Endothelial cell of umbilical vein (primary cell): ENCODE data around the gene RRP1. TPM values are rescaled to one million over a fixed set of nuclear protein-coding genes. Genes with fewer than 3 reads are reported as not detected.

ENCODE experiments used
- BruUV-seq: library from RNA; stranded (reverse); fragments of 400-500 nt; replicated peaks from 2 replicates; lab custom pipeline; 2021; lab: Mats Ljungman, UMichigan
- CTCF ChIA-PET: fragments of 300-600, 350-600 bp; sonication (Branson Sonifier 250); formaldehyde crosslinking; loops from one replicate; lab custom pipeline; 2021; ENCODE audit warnings: antibody characterized with exemption, inconsistent platforms; lab: Charles Lee
- POLR2A ChIA-PET: fragments of 300-600, 350-600 bp; sonication (Branson Sonifier 250); formaldehyde crosslinking; loops from one replicate; lab custom pipeline; 2021; ENCODE audit warnings: antibody characterized with exemption, inconsistent platforms; lab: Charles Lee
- DNase-seq: peaks from one replicate; pipeline ENCODE4 v3.0.0-alpha.2; 2011; ENCODE audit warnings: low read depth, low spot score
- FAIRE-seq: peaks from 2 replicates; lab custom pipeline; 2011; peaks lifted over from hg19 to GRCh38; lab: Jason Lieb, UNC
- H2AFZ ChIP-seq: 2 replicates; pipeline ENCODE4 v1.6.0; 2012; ENCODE audit warnings: low read depth, low read length, control low read depth, inconsistent platforms
- H3K27ac ChIP-seq: 2 replicates; pipeline ENCODE4 v1.5.1; 2011; ENCODE audit warnings: low read depth, mild to moderate bottlenecking, control low read depth, low read length, moderate library complexity; ENCODE audit not compliant: insufficient read depth
- H3K27me3 ChIP-seq, 2 experiments: 2 replicates each; pipeline versions ENCODE4 v1.6.0 to v1.6.1; 2011; ENCODE audit warnings: low read length in 2 of 2, mixed read lengths in 1 of 2; ENCODE audit not compliant: control insufficient read depth in 2 of 2, insufficient read depth in 2 of 2
- H3K36me3 ChIP-seq, 2 experiments: 2 replicates in 1 of 2; 3 replicates in 1 of 2; pipeline ENCODE4 v1.5.1; 2011; ENCODE audit warnings: low read length in 2 of 2, mild to moderate bottlenecking in 1 of 2, moderate library complexity in 1 of 2; ENCODE audit not compliant: control insufficient read depth in 2 of 2, insufficient read depth in 2 of 2; ENCODE audit errors: extremely low read depth in 1 of 2
- H3K4me1 ChIP-seq: 3 replicates; pipeline ENCODE4 v1.5.1; 2011; ENCODE audit warnings: mild to moderate bottlenecking, low read length; ENCODE audit not compliant: control insufficient read depth, insufficient read depth; ENCODE audit errors: extremely low read depth
- H3K4me2 ChIP-seq: 2 replicates; pipeline ENCODE4 v1.6.1; 2011; ENCODE audit warnings: low read length, control low read depth, mixed read lengths; ENCODE audit not compliant: insufficient read depth
- H3K4me3 ChIP-seq, 3 experiments: fragments of 200-600 bp in 1 of 3; sonication (generic), shearing (Covaris generic) in 1 of 3; replicated peaks in 1 of 3; 2 replicates each; pipeline ENCODE4 v1.5.1; 2011 to 2016; ENCODE audit warnings: control low read depth in 3 of 3, low read length in 3 of 3, mild to moderate bottlenecking in 2 of 3, inconsistent platforms in 1 of 3, low read depth in 1 of 3, moderate library complexity in 1 of 3; ENCODE audit not compliant: insufficient read depth in 1 of 3
- H3K79me2 ChIP-seq: 2 replicates; pipeline ENCODE4 v1.6.0; 2012; ENCODE audit warnings: low read length, inconsistent platforms; ENCODE audit not compliant: control insufficient read depth, insufficient read depth
- H3K9ac ChIP-seq: replicated peaks from 2 replicates; pipeline ENCODE3; 2011; ENCODE audit warnings: low read length, control low read depth; ENCODE audit not compliant: insufficient read depth; ENCODE audit errors: extremely low read depth
- H3K9me1 ChIP-seq: replicated peaks from 3 replicates; pipeline ENCODE4 v1.6.0; 2011; ENCODE audit warnings: mild to moderate bottlenecking, low read length; ENCODE audit not compliant: control insufficient read depth, insufficient read depth; ENCODE audit errors: extremely low read depth
- H3K9me3 ChIP-seq: replicated peaks from 2 replicates; pipeline ENCODE4 v1.5.1; 2012; ENCODE audit warnings: low read length, inconsistent platforms; ENCODE audit not compliant: control insufficient read depth, insufficient read depth
- H4K20me1 ChIP-seq: replicated peaks from 2 replicates; pipeline ENCODE3; 2011; ENCODE audit warnings: mild to moderate bottlenecking, low read length; ENCODE audit not compliant: control insufficient read depth, insufficient read depth; ENCODE audit errors: extremely low read depth
- CTCF ChIP-seq, 2 donors: IDR thresholded peaks; 1 replicate in 1 of 2; 2 replicates in 1 of 2; pipeline ENCODE4 v1.5.1; 2011; ENCODE audit warnings: low read length in 2 of 2, mild to moderate bottlenecking in 2 of 2, moderate library complexity in 2 of 2, control low read depth in 1 of 2, inconsistent platforms in 1 of 2, low read depth in 1 of 2; ENCODE audit not compliant: insufficient read depth in 1 of 2; ENCODE audit errors: extremely low read depth in 1 of 2
- EZH2 ChIP-seq: IDR thresholded peaks from 2 replicates; pipeline ENCODE4 v1.6.1; 2012; ENCODE audit warnings: borderline replicate concordance, low read depth, mild to moderate bottlenecking, moderate library complexity, low read length, inconsistent platforms; ENCODE audit not compliant: severe bottlenecking
- FOS ChIP-seq: IDR thresholded peaks from 2 replicates; pipeline ENCODE4 v1.6.1; 2011; ENCODE audit warnings: mild to moderate bottlenecking, low read length, moderate library complexity, borderline replicate concordance; ENCODE audit not compliant: insufficient read depth
- GATA2 ChIP-seq: IDR thresholded peaks from 2 replicates; pipeline ENCODE4 v1.7.0; 2011; ENCODE audit warnings: low read depth, mild to moderate bottlenecking, moderate library complexity, mixed read lengths, low read length; ENCODE audit not compliant: insufficient read length, insufficient read depth
- JUN ChIP-seq: IDR thresholded peaks from 2 replicates; pipeline ENCODE4 v1.6.1; 2011; ENCODE audit warnings: borderline replicate concordance, low read depth; ENCODE audit not compliant: insufficient read length, insufficient read depth
- MAX ChIP-seq: IDR thresholded peaks from 2 replicates; pipeline ENCODE4 v1.6.1; 2011; ENCODE audit not compliant: insufficient read depth, insufficient read length
- MYC ChIP-seq: IDR thresholded peaks from one replicate; pipeline ENCODE4 v1.6.1; 2011; ENCODE audit warnings: mild to moderate bottlenecking, low read depth, low read length
- POLR2A ChIP-seq: IDR thresholded peaks from 2 replicates; pipeline ENCODE4 v1.6.1; 2012; ENCODE audit warnings: low read depth, mild to moderate bottlenecking, control low read depth, low read length
- POLR2AphosphoS5 ChIP-seq: IDR thresholded peaks from 2 replicates; pipeline ENCODE4 v1.6.1; 2012; ENCODE audit warnings: low read depth, mild to moderate bottlenecking, control low read depth, low read length, moderate library complexity; ENCODE audit not compliant: insufficient read depth
- dilution Hi-C: fragments of 300-500 bp; cut with MboI; formaldehyde crosslinking; loops from one replicate; pipeline ENCODE4 v1.15.0; 2019; ENCODE audit warnings: low sequenced_read_pairs; ENCODE audit not compliant: extremely low pct_ligation_motif_present
- intact Hi-C: fragments of 100-400 bp; cut with micrococcal nuclease; formaldehyde crosslinking; loops from one replicate; pipeline ENCODE4 v1.10.0; 2022
- polyA plus RNA-seq, 4 experiments: library from polyadenylated mRNA; depleted of rRNA in 3 of 4; stranded (reverse) in 3 of 4; unstranded in 1 of 4; fragments of >200 nt; gene quantifications; 2 replicates each; pipeline versions ENCODE4 v1.2.1 to v1.2.3, GENCODE V29; 2011 to 2012; ENCODE audit warnings: missing spikeins in 1 of 4
- total RNA-seq: library from RNA; stranded (reverse); gene quantifications from 2 replicates; pipeline ENCODE4 v1.2.3, GENCODE V29; 2021

The RRP1 gene
- total and polyA plus RNA-seq, 2 donors (not counting 3 experiments of a cell fraction or from before 2014, with no cell fraction given): 15.2 to 36.3 TPM

- H3K9me1 ChIP-seq: no peaks in the 10 kb centered on the region
- H3K9ac ChIP-seq: no peak overlapping the region
- POLR2A ChIA-PET: no interaction called here
- H4K20me1 ChIP-seq: no peaks in the 10 kb centered on the region
- DNase-seq (no peak), FAIRE-seq (no peak)
- TF ChIP-seq MYC (no peak), POLR2AphosphoS5 (no peak), FOS (no peak), POLR2A (no peak), EZH2 (no peak), MAX (no peak), GATA2 (no peak), CTCF (IDR thresholded peaks at IDR 0.05; ENCODE audit: extremely low read depth in 1 of 2, insufficient read depth in 1 of 2, low read depth in 1 of 2, low read length in 2 of 2) (no peak), JUN (no peak)
- no peaks in the 10 kb centered on the region for H3K79me2 ChIP-seq
- no TSS peak for BruUV-seq
- dilution Hi-C loops (no loop called here), intact Hi-C loops (no loop called here)
- H3K4me2 ChIP-seq: no peak overlapping the region
- H3K9me3 ChIP-seq: no peaks in the 10 kb centered on the region
- H3K4me3 ChIP-seq: no peak overlapping the region
- CTCF ChIA-PET: no interaction called here
- no peak overlapping the region for H2AFZ ChIP-seq
- H3K36me3 ChIP-seq: peaks cover 0 to 13% of the 10 kb centered on the region in 2 experiments
- no peak overlapping the region for H3K27ac ChIP-seq
- no peaks in the 10 kb centered on the region for H3K27me3 ChIP-seq
- no peaks in the 10 kb centered on the region for H3K4me1 ChIP-seq
Measured at GRCh38 chr21:43757601-43758000, 31.8 kb upstream of the RRP1 start.
